ENCODE results near the gene DMPK.

DNA sequence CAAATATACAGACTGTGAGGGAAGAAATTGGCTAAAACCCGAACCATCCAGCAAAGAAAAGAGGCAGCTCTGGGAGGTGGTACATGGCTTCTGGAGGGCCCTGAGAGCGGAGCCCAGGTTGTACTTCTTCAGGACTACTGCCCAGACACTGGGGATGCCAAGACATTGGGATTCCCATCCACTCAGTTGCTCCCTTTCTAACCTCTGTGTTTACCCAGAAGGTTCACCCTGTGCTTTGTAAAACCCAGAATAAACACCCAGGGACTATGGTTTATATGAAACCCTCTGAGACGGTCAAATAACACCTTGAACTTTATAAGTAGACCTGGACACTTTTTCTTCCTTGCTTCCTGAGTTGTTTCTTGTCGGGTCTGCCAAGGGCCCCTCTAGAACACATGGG is 39.3 kb downstream of the DMPK start:
- TF ChIP-seq, protein P1, sequence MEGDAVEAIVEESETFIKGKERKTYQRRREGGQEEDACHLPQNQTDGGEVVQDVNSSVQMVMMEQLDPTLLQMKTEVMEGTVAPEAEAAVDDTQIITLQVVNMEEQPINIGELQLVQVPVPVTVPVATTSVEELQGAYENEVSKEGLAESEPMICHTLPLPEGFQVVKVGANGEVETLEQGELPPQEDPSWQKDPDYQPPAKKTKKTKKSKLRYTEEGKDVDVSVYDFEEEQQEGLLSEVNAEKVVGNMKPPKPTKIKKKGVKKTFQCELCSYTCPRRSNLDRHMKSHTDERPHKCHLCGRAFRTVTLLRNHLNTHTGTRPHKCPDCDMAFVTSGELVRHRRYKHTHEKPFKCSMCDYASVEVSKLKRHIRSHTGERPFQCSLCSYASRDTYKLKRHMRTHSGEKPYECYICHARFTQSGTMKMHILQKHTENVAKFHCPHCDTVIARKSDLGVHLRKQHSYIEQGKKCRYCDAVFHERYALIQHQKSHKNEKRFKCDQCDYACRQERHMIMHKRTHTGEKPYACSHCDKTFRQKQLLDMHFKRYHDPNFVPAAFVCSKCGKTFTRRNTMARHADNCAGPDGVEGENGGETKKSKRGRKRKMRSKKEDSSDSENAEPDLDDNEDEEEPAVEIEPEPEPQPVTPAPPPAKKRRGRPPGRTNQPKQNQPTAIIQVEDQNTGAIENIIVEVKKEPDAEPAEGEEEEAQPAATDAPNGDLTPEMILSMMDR (IDR thresholded peaks at IDR 0.05; ENCODE audit: insufficient read depth, low read length, poor library complexity, severe bottlenecking): no peak
- TF ChIP-seq EZH2phosphoT487 (conservative IDR thresholded peaks at IDR 0.05; ENCODE audit: low read length): no peak
